NCI-H2081 (cell line): ENCODE data around the gene INO80C.

Source experiments
- DNase-seq, 2 experiments: peaks; one replicate each; lab custom pipeline; 2025; lab: John Stamatoyannopoulos, UW

Gene INO80C

GRCh38 chr18:35497370-35498197 is at the start of gene INO80C:
Gene INO80C, minus strand, starts transcription at chr18:35497960. Its CDS starts 86 bp downstream, at chr18:35497874.
- peak; percentile 90 to 93 for DNase-seq

GRCh38 chr18:35547008-35547605 is 49.3 kb upstream of the INO80C start:
- DNase-seq: no peak

- DNase-seq: no peak
Observed at GRCh38 chr18:35542356-35542755, 44.6 kb upstream of the INO80C start.

- no peak for DNase-seq
Observed at GRCh38 chr18:35535297-35535696, 37.5 kb upstream of the INO80C start.

- DNase-seq: no peak
Observed at GRCh38 chr18:35533916-35534405, 36.2 kb upstream of the INO80C start.

- DNase-seq: no peak
Observed at GRCh38 chr18:35528749-35529274, 31.1 kb upstream of the INO80C start.

- DNase-seq: no peak
Observed at GRCh38 chr18:35526495-35527059, 28.8 kb upstream of the INO80C start.

- DNase-seq: no peak
Observed at GRCh38 chr18:35525795-35526494, 28.2 kb upstream of the INO80C start.

GRCh38 chr18:35524226-35524625 is 26.5 kb upstream of the INO80C start:
- no peak for DNase-seq

GRCh38 chr18:35522130-35522959 is 24.6 kb upstream of the INO80C start:
- DNase-seq: no peak

GRCh38 chr18:35521133-35521532 is 23.4 kb upstream of the INO80C start:
- no peak for DNase-seq

- no peak for DNase-seq
Observed at GRCh38 chr18:35519148-35519899, 21.6 kb upstream of the INO80C start.

GRCh38 chr18:35517715-35518114 is 20.0 kb upstream of the INO80C start:
- DNase-seq: no peak

GRCh38 chr18:35516789-35517188 is 19.0 kb upstream of the INO80C start:
- no peak for DNase-seq

GRCh38 chr18:35516351-35516750 is 18.6 kb upstream of the INO80C start:
- DNase-seq: no peak

GRCh38 chr18:35515460-35516130 is 17.8 kb upstream of the INO80C start:
- DNase-seq: no peak

- no peak for DNase-seq
Observed at GRCh38 chr18:35514752-35515459, 17.1 kb upstream of the INO80C start.

GRCh38 chr18:35514283-35514682 is 16.5 kb upstream of the INO80C start:
- no peak for DNase-seq
